ENCODE data around the gene ACTA2. TPM values are rescaled to one million over a fixed set of nuclear protein-coding genes. Genes with fewer than 3 reads are reported as not detected.

ACTA2 gene
- total RNA-seq, result 100 to 1,000 TPM in 2 of 6 experiments, 10 to 100 TPM in 4; 15.0 to 127 (median 80.7) TPM
- long read RNA-seq, transcript ACTA2-201 (9 exons, 1,349 nt), result major isoform, 18 of 26 reads
- long read RNA-seq, partial matches to known transcripts, result 2 of 26 reads
- long read RNA-seq, other reads (novel, unspliced or antisense), result 6 of 26 reads

GRCh38 chr10:88952647-88953111 is at the start of gene ACTA2:
TSS of gene ACTA2 (minus strand) at chr10:88952773. CDS start at chr10:88948930, 3,843 bp downstream.
- Histone ChIP-seq H3K27me3 (no peaks in the 10 kb centered on the region), H3K27ac (peak within 1 kb of the TSS; percentile 33 to 83 (median 82)), H3K36me3 (no peaks in the 10 kb centered on the region), H3K4me3 (peak within 1 kb of the TSS; percentile 19 to 20 (median 20)), H3K4me1 (peaks cover 0 to 19% (median 5%) of the 10 kb centered on the region in 4 donors), H3K9me3 (no peaks in the 10 kb centered on the region)
- intact Hi-C loops (cut with DNase I), result no loop called here
- TF ChIP-seq, protein P1, sequence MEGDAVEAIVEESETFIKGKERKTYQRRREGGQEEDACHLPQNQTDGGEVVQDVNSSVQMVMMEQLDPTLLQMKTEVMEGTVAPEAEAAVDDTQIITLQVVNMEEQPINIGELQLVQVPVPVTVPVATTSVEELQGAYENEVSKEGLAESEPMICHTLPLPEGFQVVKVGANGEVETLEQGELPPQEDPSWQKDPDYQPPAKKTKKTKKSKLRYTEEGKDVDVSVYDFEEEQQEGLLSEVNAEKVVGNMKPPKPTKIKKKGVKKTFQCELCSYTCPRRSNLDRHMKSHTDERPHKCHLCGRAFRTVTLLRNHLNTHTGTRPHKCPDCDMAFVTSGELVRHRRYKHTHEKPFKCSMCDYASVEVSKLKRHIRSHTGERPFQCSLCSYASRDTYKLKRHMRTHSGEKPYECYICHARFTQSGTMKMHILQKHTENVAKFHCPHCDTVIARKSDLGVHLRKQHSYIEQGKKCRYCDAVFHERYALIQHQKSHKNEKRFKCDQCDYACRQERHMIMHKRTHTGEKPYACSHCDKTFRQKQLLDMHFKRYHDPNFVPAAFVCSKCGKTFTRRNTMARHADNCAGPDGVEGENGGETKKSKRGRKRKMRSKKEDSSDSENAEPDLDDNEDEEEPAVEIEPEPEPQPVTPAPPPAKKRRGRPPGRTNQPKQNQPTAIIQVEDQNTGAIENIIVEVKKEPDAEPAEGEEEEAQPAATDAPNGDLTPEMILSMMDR (IDR thresholded peaks at IDR 0.05), result no peak
- TF ChIP-seq POLR2A (IDR thresholded peaks at IDR 0.05), result peak; percentile 24
- ATAC-seq (peak in 3 of 4 donors; percentile 19 to 33 (median 27)), DNase-seq (no peak)
- WGBS (ENCODE audit: insufficient coverage, low coverage, low lambda C conversion rate, missing lambda C conversion rate), result 92% methylated on average over 6 of the region's 8 CpGs

- peak in 1 of 4 donors; percentile 25 for ATAC-seq
- intact Hi-C loops (cut with DNase I), result no loop called here
- H3K4me3 ChIP-seq, result no peak overlapping the region
- no peaks in the 10 kb centered on the region for H3K9me3 ChIP-seq
- H3K27ac ChIP-seq, result no peak overlapping the region
- no peak for DNase-seq
- H3K4me1 ChIP-seq, result no peaks in the 10 kb centered on the region
- peaks cover 0 to 24% (median 2%) of the 10 kb centered on the region in 4 donors for H3K36me3 ChIP-seq
- TF ChIP-seq, protein P1 (IDR thresholded peaks at IDR 0.05), result no peak
- H3K27me3 ChIP-seq, result no peaks in the 10 kb centered on the region
- 61% methylated on average over 4 of the region's 4 CpGs for WGBS (ENCODE audit: insufficient coverage, low coverage, low lambda C conversion rate, missing lambda C conversion rate)
Observed at GRCh38 chr10:89001729-89002072, 49.1 kb upstream of the ACTA2 start.

DNA sequence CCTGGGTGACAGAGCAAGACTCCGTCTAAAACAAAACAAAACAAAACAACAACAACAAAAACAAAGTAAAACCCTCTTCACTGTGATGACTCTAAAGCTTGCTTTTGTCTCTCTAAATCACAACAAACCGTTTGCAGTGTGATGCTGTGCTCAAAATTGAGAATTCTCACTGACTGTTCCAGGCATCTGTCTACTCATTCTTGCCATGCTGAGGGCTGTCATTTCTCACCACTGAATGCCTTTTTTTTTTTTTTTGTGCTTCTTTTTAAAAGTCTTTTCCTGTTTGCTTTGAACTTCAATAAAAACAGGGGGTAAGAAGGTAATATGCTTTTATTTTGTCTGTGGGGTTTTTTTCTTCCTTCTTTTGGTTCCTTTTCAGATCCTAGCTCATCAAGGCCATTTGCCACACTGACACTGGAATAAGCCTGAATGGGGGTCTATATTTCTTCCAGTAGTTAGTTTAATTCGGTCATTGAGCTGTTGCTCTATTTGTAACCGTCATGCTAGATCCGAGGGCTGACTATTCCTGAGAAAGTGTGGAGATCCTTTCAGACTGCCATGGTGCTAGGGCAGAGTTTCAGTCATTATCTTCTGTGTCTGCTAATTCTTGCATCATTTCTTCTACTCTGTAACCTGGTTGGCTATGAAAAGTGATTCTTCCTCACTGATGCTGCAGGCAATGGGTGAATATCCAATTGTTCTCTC is 48.6 kb upstream of the ACTA2 start:
- no peak overlapping the region for H3K27ac ChIP-seq
- intact Hi-C loops (cut with DNase I), result no loop called here
- no peak for DNase-seq
- WGBS (ENCODE audit: insufficient coverage, low coverage, low lambda C conversion rate, missing lambda C conversion rate), result 71% methylated on average over 5 of the region's 5 CpGs
- TF ChIP-seq, protein P1 (IDR thresholded peaks at IDR 0.05), result no peak
- no peak for TF ChIP-seq POLR2A (IDR thresholded peaks at IDR 0.05)
- no peaks in the 10 kb centered on the region for H3K27me3 ChIP-seq
- H3K9me3 ChIP-seq, result no peaks in the 10 kb centered on the region
- peaks cover 0 to 24% (median 2%) of the 10 kb centered on the region in 4 donors for H3K36me3 ChIP-seq
- no peak for ATAC-seq
- H3K4me1 ChIP-seq, result no peaks in the 10 kb centered on the region
- no peak overlapping the region for H3K4me3 ChIP-seq

DNA sequence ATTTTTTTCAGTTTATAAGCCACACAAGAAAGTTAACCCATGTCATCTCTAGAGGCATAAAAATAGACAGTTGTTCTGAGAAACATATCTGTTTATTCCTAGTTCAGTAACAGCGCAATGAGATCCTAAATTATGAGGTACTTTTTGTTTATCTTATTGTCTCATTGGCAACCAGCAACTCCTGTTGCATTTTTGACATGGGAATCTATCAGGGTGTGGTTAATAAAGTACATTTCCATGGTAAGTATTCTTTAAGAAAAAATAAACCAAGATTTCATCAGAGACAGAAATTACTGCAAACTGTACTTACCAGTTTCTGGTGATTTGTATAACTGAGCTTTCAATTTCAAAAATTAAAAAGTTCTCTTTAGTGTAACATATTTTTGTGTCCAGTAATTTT is 47.1 kb upstream of the ACTA2 start:
- Histone ChIP-seq H3K4me3 (no peak overlapping the region), H3K27me3 (no peaks in the 10 kb centered on the region), H3K4me1 (peaks cover 0 to 6% (median 0%) of the 10 kb centered on the region in 4 donors), H3K9me3 (no peaks in the 10 kb centered on the region), H3K27ac (no peak overlapping the region), H3K36me3 (peaks cover 0 to 14% (median 0%) of the 10 kb centered on the region in 4 donors)
- intact Hi-C loops (cut with DNase I), result no loop called here
- ATAC-seq (no peak), DNase-seq (no peak)
- WGBS (ENCODE audit: insufficient coverage, low coverage, low lambda C conversion rate, missing lambda C conversion rate), result 79% methylated on average over 1 of the region's 1 CpG
- TF ChIP-seq, protein P1 (IDR thresholded peaks at IDR 0.05), result no peak
- TF ChIP-seq POLR2A (IDR thresholded peaks at IDR 0.05), result no peak
